Measurements from ENCODE around the gene P2RY6.

Gene P2RY6

GRCh38 chr11:73320763-73321603 lies 48.8 kb downstream of the P2RY6 start:
- no peak for DNase-seq

GRCh38 chr11:73321604-73322381 lies 49.7 kb downstream of the P2RY6 start:
- DNase-seq, result no peak

- DNase-seq, result no peak
Measured at GRCh38 chr11:73322382-73323306, 50.5 kb downstream of the P2RY6 start.

- DNase-seq, result no peak
Measured at GRCh38 chr11:73323464-73323863, 51.3 kb downstream of the P2RY6 start.

GRCh38 chr11:73324116-73324515 lies 52.0 kb downstream of the P2RY6 start:
- DNase-seq, result no peak

- DNase-seq, result no peak
Measured at GRCh38 chr11:73324665-73325035, 52.5 kb downstream of the P2RY6 start.

- DNase-seq, result no peak
Measured at GRCh38 chr11:73325036-73325981, 53.2 kb downstream of the P2RY6 start.

GRCh38 chr11:73326929-73327811 lies 55.0 kb downstream of the P2RY6 start:
- DNase-seq, result no peak

- no peak for DNase-seq
Measured at GRCh38 chr11:73327812-73328364, 55.8 kb downstream of the P2RY6 start.

- DNase-seq, result no peak
Measured at GRCh38 chr11:73330569-73331093, 58.5 kb downstream of the P2RY6 start.

GRCh38 chr11:73331138-73331916 lies 59.2 kb downstream of the P2RY6 start:
- no peak for DNase-seq

GRCh38 chr11:73333173-73333572 lies 61.0 kb downstream of the P2RY6 start:
- DNase-seq, result no peak

GRCh38 chr11:73333640-73334383 lies 61.7 kb downstream of the P2RY6 start:
- no peak for DNase-seq

- no peak for DNase-seq
Measured at GRCh38 chr11:73334384-73335203, 62.5 kb downstream of the P2RY6 start.

GRCh38 chr11:73335204-73335923 lies 63.2 kb downstream of the P2RY6 start:
- peak; percentile 34 to 63 for DNase-seq

- no peak for DNase-seq
Measured at GRCh38 chr11:73337846-73338245, 65.7 kb downstream of the P2RY6 start.

GRCh38 chr11:73338279-73338678 lies 66.1 kb downstream of the P2RY6 start:
- no peak for DNase-seq

Measured in NCI-H187 (cell line).